ENCODE data around the gene SRP54.
"Not testable (repeated sequence)": the region's sequence is repeated elsewhere in the genome, so short reads cannot be mapped to it uniquely, and the experiment has no call there.

Gene SRP54

DNA sequence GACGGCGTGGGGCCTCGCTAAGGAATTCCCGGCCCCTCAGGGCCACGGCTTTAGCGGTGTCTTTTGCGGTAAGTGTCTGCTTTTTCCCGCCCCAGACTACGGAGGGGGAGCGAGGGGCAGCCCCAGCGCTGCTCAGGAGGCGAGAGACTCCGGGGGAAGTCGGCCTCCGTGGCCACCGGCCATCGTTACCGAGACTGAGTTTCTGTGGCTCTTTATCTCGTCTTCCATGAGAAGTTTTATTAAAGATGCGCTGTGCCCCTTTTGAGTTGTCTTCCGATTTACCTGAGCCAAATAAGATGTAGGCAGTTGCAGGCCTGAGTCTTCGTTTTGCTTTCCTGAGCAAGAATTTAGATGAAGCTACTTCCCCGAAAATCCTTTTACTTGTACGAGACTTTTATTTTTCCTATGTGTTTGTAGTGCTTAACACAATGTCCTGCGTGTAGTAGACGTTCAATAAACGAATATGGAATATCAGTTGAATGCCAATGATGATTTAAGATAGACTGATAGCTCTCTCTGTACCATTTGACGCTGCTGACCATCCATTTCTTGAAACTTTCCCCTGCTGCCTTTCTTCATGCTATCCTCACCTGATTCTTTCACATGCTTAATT is 462 bp downstream of the SRP54 start:
- DNase-seq (ENCODE audit: low read depth in 2 of 3, low spot score in 1 of 3) = no peak

GRCh38 chr14:34983786-34984185 is 994 bp downstream of the SRP54 start:
- no peak for DNase-seq (ENCODE audit: low read depth in 2 of 3, low spot score in 1 of 3)

DNA sequence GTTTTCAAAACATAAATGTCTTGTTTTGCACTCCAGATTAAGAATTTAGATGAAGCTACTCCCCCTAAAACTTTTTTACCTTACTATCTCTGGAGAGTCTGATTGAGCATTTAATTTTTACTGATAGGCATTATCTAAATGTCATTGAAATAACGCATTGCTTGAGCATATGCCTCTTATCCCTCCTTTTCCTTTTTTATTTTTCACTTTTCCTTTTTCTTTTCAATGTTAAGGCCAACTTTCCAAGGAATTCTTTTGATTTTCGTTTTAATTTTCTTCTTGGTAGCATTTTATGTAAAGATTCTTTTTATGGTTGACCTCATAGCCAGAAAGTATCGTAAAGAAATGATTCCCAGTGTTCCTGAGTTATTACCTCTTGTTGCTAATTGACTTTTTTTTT is 2.9 kb downstream of the SRP54 start:
- DNase-seq (ENCODE audit: low read depth in 2 of 3, low spot score in 1 of 3) = no peak

DNA sequence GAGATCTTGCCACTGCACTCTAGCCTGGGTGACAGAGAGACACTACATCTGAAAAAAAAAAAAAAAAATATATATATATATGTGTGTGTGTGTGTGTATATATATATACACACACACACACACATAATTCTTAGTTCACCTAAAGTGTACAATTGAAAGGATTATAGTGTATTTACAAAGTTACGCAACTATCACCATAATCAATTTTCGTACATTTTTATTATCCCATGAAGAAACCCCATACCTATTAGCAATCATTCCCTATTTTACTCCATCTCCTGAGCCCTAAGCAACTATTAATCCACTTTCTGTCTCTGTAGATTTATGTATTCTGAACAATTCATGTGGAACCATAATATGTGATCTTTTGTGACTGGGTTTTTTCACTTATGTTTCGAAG is 4.4 kb downstream of the SRP54 start:
- no peak for DNase-seq (ENCODE audit: low read depth in 2 of 3, low spot score in 1 of 3)

- DNase-seq (ENCODE audit: low read depth in 2 of 3, low spot score in 1 of 3) = no peak
These were observed 7.0 kb downstream of the SRP54 start for GRCh38 chr14:34989762-34990161.

DNA sequence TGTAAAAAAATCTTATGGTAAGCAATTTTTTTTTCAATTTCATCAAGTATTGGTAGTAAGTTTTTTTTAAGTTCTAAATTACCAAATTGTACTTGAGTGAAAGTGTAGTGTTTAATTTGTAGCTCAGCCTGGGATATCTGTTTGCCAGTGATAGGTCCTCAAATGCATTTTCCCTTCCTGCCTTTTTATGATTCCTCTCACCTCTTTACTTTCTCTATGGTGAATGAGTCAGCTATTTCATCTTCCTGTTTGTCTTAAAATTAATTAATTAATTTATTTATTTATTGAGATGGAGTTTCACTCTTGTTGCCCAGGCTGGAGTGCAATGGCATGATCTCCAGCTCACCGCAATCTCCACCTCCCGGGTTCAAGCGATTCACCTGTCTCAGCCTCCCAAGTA is 10.6 kb downstream of the SRP54 start:
- DNase-seq (ENCODE audit: low read depth in 2 of 3, low spot score in 1 of 3) = no peak

DNA sequence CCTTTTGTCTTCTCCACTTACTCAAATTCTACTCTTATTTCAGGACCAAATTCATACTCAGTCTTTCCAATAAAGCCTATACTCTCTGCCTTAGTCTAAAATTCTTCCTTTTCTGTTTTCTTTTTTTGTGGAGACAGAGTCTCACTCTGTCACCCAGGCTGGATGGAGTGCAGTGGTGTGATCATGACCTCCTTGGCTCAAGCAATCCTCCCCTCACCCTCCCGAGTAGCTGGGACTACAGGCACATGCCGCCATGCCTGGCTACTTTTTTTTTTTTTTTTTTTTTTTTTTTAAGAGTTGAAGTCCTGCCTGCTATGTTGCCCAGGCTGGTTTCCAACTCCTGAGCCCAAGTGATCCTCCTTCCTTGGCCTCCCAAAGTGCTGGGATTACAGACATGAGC is 11.9 kb downstream of the SRP54 start:
- DNase-seq (ENCODE audit: low read depth in 2 of 3, low spot score in 1 of 3) = no peak

GRCh38 chr14:34997762-34998161 is 15.0 kb downstream of the SRP54 start:
- no peak for DNase-seq (ENCODE audit: low read depth in 2 of 3, low spot score in 1 of 3)

DNA sequence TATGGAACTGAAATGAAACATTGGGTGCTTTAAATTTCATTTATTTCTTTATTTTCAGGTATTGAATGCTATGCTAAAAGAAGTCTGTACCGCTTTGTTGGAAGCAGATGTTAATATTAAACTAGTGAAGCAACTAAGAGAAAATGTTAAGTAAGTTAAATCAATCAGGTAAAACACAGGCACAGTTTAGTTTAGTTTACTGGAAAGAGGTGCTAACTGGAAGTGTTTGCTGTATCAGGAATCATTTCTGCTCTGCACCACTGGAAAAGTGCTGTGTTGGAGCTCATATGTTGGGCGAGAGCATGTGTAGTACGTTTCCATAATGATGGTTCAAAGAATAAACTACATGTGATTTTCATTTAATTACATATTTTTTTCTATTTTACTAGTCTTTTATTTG is 16.7 kb downstream of the SRP54 start:
- no peak for DNase-seq (ENCODE audit: low read depth in 2 of 3, low spot score in 1 of 3)

DNA sequence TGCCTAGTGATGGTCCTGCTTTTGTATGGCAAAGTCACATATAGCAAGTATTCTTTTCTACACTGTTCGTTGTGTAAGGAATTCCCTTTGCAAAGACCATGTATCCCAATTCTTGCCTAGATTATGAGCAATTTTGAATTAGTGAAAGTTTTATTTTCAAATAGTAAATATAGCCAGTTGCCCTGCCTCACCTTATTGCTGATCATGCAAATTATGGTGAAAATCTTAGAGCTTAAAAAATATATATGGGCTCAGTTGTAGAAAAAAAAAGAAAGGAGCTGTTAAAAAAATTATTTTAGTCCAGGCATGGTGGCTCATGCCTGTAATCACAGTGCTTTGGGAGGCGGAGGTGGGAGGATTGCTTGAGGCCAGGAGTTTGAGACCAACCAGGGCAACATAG is 18.8 kb downstream of the SRP54 start:
- no peak for DNase-seq (ENCODE audit: low read depth in 2 of 3, low spot score in 1 of 3)

DNA sequence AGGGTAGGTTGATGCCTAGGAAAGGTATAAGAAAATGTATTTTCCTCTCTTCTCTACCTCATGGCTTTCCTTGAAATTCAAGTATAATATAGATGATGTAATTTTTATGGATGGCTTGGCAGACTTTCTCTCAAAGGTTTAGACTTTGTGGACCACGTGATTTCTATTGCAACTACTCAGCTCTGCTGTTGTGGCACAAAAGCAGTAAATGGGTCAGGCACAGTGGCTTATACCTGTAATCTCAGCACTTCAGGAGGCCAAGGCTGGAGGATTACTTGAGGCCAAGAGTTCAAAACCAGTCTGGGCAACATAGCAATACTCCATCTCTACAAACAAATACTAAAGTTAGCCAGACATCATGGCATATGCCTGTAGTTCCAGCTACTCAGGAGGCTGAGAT is 22.0 kb downstream of the SRP54 start:
- DNase-seq (ENCODE audit: low read depth in 2 of 3, low spot score in 1 of 3) = no peak

DNA sequence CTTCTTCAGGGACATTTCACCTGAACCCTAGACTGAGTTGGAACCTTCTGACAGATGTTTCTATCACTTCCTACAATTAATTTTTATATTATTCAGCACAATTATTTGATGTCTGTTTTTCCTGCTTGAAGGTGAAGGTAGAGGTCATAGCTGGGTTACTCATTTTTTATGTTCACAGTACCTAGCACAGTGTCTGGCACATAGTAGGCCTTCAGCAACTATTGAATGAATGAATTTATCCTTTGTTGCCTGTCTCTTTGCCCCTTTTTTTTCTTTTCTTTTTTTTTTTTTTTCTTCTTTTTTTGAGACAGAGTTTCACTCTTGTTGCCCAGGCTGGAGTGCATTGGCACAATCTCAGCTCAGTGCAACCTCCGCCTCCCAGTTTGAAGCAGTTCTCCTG is 33.8 kb downstream of the SRP54 start:
- no peak for DNase-seq (ENCODE audit: low read depth in 2 of 3, low spot score in 1 of 3)

DNA sequence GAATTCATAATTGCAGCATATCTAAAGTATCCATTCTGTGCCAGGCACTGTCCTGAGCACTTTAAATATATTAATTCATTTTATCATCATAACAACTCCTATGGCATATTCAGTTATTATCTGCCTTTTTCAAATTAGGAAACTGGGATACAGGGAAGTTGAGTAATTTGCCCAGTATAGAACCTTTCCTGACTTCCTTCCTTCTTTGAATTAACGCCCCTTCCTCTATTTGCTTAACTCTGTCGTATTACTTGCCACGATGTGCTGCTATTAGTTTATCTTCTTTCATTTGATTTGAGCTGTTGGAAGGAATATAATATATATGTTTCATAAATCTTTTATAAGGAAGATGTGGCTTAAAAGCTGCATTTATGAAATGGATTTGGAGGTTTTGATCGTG is 37.9 kb downstream of the SRP54 start:
- DNase-seq (ENCODE audit: low read depth in 2 of 3, low spot score in 1 of 3) = no peak

DNA sequence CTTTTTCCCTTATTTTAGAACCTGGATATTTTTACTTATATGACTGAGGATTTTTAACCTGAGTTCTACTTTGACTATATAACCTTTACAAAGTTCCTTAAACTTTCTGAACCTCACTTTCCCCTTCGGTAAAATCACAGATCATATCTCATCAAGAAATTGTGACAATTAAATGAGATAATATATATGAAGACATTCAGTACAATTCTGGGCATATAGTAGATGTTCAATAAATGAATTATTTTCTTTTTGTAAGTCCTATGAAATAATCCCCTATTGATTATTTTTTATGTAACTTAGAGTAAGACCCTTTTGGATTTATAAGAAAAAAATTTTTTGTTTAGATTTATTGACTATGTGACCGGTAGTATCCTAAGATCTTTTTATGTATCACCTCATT is 45.6 kb downstream of the SRP54 start:
- DNase-seq (ENCODE audit: low read depth in 2 of 3, low spot score in 1 of 3) = no peak

DNA sequence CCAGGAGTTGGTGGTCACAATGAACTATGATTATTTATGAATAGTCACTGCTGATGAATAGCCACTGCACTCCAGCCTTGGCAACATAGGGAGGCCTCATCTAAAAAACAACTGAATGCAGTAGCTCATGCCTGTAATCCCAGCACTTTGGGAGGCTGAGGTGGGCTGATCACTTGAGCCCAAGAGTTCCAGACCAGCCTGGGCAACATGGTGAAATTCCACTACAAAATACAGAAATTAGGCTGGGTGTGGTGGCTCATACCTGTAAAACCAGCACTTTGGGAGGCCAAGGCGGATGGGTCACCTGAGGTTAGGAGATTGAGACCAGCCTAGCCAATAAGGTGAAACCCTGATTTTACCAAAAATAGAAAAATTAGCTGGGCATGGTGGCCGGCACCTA is 49.8 kb downstream of the SRP54 start:
- DNase-seq (ENCODE audit: low read depth in 2 of 3, low spot score in 1 of 3) = no peak

- DNase-seq (ENCODE audit: low read depth in 2 of 3, low spot score in 1 of 3) = no peak
These were observed 51.6 kb downstream of the SRP54 start for GRCh38 chr14:35034440-35034833.

GRCh38 chr14:35034944-35035554 is 52.3 kb downstream of the SRP54 start:
- not testable (repeated sequence) for DNase-seq (ENCODE audit: low read depth in 2 of 3, low spot score in 1 of 3)

GRCh38 chr14:35038312-35038711 is 55.5 kb downstream of the SRP54 start:
- DNase-seq (ENCODE audit: low read depth in 2 of 3, low spot score in 1 of 3) = not testable (repeated sequence)

DNA sequence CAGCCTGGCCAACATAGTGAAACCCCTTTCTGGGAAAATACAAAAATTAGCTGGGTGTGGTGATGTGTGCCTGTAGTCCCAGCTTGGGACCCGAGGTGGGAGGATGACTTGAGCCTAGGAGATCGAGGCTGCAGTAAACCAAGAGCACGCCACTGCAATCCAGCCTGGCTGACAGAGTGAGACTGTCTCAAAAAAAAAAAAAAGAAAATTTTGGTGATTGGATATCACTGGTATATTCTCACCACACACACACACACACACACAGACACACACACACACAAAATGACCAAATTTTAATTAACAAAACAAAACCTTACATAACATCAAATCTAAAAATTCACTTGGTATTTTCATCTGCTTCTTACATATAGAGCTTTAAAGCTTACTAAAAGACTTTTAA is 59.8 kb downstream of the SRP54 start:
- DNase-seq (ENCODE audit: low read depth in 2 of 3, low spot score in 1 of 3) = no peak

- no peak for DNase-seq (ENCODE audit: low read depth in 2 of 3, low spot score in 1 of 3)
These were observed 60.3 kb downstream of the SRP54 start for GRCh38 chr14:35043046-35043445.

DNA sequence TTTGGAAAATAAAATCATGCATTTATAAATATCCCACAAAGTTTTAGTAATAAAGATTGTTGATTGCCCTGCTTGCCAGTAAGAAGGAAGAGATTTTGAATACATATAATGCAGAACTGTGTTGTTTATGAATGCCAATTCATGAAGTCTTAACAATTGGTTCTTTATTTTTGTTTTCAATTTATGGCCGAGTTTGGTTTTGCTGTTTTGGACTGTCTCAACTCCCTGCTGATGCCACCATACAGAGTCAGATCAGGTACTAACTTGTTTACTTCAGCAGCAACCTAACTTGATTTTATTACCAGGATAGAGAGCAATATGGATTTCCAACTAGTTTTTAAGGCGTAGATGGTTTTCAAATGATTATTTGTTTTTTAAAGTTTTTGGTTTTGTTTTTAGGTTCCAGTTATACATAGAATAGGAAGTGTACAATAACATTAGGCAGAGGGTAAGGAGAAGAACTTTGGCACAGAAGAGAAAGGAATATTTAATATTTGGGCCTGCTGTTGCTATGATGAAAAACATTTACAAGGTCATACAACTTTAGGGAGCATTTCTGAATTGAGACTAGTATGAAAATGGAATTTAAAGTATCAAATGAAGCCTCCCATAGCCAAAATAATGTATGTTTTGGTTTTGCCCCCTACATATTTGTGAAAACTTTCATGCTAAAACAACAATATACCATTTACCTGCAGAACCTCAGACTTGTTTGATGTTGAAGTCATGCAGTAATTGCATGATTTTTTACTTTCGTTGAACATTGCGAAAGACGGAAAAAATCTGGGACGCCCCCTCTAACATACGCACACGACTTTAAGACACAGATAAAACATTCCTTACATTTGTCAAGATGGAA is 62.4 kb downstream of the SRP54 start:
- no peak for DNase-seq (ENCODE audit: low read depth in 2 of 3, low spot score in 1 of 3)

DNA sequence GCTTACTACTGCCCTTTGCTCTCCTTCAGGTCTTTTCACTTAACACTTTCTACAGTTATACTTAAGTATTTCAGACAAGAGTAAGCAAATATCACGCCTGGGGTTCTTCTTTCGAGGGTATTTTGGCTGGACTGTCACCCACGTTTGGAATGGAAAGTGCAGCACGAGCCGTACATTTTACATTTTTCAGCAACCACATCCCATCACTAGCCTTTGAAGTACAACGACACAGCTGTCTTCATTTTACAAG is 62.9 kb downstream of the SRP54 start:
- DNase-seq (ENCODE audit: low read depth in 2 of 3, low spot score in 1 of 3) = no peak
